Stimulated activated CD4-positive, alpha-beta T cell treated with anti-CD3 and anti-CD28 coated beads, Interleukin-4, amount 100 ng/mL, for 4 hours (primary cell): ENCODE measurements around the gene ATP6V1F.

Source experiments
- DNase-seq, 2 experiments: peaks; one replicate each; pipeline ENCODE4 v3.0.0-alpha.2; 2020

The ATP6V1F gene

GRCh38 chr7:128849156-128849515 is 13.5 kb upstream of the ATP6V1F start:
- DNase-seq: no peak

GRCh38 chr7:128849804-128850490 is 12.7 kb upstream of the ATP6V1F start:
- no peak for DNase-seq

- DNase-seq: no peak
Observed at GRCh38 chr7:128852537-128853254, 10.0 kb upstream of the ATP6V1F start.

GRCh38 chr7:128853799-128854198 is 8.9 kb upstream of the ATP6V1F start:
- DNase-seq: no peak

GRCh38 chr7:128854396-128854795 is 8.3 kb upstream of the ATP6V1F start:
- no peak for DNase-seq

- DNase-seq: no peak
Observed at GRCh38 chr7:128855559-128855958, 7.1 kb upstream of the ATP6V1F start.

- no peak for DNase-seq
Observed at GRCh38 chr7:128856001-128856718, 6.5 kb upstream of the ATP6V1F start.

GRCh38 chr7:128858380-128859231 is 4.0 kb upstream of the ATP6V1F start:
- DNase-seq: no peak

GRCh38 chr7:128859232-128860157 is 3.2 kb upstream of the ATP6V1F start:
- DNase-seq: no peak

GRCh38 chr7:128860158-128861073 is 2.2 kb upstream of the ATP6V1F start:
- no peak for DNase-seq

- no peak for DNase-seq
Observed at GRCh38 chr7:128861957-128862570, 592 bp upstream of the ATP6V1F start.

- DNase-seq: peak; percentile 13 to 15
Observed at GRCh38 chr7:128863433-128863989, 855 bp downstream of the ATP6V1F start.

GRCh38 chr7:128865303-128865702 is 2.6 kb downstream of the ATP6V1F start:
- no peak for DNase-seq

GRCh38 chr7:128865996-128866877 is 3.6 kb downstream of the ATP6V1F start:
- no peak for DNase-seq

- DNase-seq: no peak
Observed at GRCh38 chr7:128867241-128867640, 4.6 kb downstream of the ATP6V1F start.

- DNase-seq: no peak
Observed at GRCh38 chr7:128867842-128868623, 5.4 kb downstream of the ATP6V1F start.

- no peak for DNase-seq
Observed at GRCh38 chr7:128868624-128869137, 6.0 kb downstream of the ATP6V1F start.
